ENCODE data around the gene PNPLA7.

The PNPLA7 gene

DNA sequence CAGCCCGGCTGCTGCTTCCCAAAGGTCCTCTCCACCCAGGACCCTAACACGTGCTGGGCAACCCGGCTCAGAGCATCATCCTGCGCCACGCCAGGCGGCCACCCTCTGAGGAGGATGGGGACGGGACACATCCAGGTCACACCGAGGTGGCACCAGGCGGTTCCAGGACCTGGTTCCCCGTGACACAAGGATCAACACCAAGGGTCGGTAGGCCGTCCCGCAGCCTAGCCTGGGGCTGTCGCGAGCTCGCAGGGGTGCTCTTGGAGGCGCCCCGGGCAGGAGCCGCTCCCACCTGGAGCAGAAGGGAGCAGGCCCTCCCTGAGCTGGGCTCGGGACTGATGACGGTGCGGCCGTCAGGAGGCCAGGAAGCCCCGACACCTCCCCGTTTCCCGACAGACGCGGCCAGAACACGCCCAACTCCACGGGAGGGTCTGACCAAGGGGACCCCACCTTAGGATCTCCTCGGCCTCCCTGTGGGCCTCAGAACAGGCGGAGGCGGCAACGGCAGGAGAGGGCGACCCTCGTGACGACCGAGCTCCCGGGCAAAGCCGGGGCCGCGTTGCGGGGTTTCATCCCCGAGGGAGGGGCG, 133.5 kb downstream of the PNPLA7 start:
- no peak overlapping the region for H2AK5ac ChIP-seq (ENCODE audit: low read length, severe bottlenecking)
- H2BK12ac ChIP-seq (ENCODE audit: low read length in 2 of 2): no peak overlapping the region
- H3K36me3 ChIP-seq (ENCODE audit: control insufficient read depth in 1 of 2, insufficient read depth in 2 of 2, low read depth in 1 of 2, low read length in 2 of 2): peaks cover 0 to 29% of the 10 kb centered on the region in 2 experiments
- H3K23ac ChIP-seq (ENCODE audit: low read length in 2 of 2): no peak overlapping the region
- no peak overlapping the region for H3K4ac ChIP-seq (ENCODE audit: low read depth in 1 of 2, low read length in 2 of 2)
- peaks cover 41% of the 10 kb centered on the region for H3K79me1 ChIP-seq (replicated peaks; ENCODE audit: low read length, poor library complexity, severe bottlenecking)
- no peaks in the 10 kb centered on the region for H3K27me3 ChIP-seq (ENCODE audit: control insufficient read depth in 1 of 2, insufficient read depth in 1 of 2, low read length in 2 of 2)
- no peak overlapping the region for H3K4me3 ChIP-seq (ENCODE audit: insufficient read depth in 1 of 2, low read depth in 1 of 2, low read length in 2 of 2)
- H4K91ac ChIP-seq (ENCODE audit: low read length): no peak overlapping the region
- H3K27ac ChIP-seq (ENCODE audit: low read length, poor library complexity, severe bottlenecking): no peak overlapping the region
- no peak overlapping the region for H2BK5ac ChIP-seq (ENCODE audit: low read depth, low read length, poor library complexity, severe bottlenecking)
- no peak overlapping the region for H2BK15ac ChIP-seq (ENCODE audit: low read depth, poor library complexity, severe bottlenecking)
- no peaks in the 10 kb centered on the region for H3K9me3 ChIP-seq (ENCODE audit: control insufficient read depth, low read length)
- no peak overlapping the region for H3K4me2 ChIP-seq (ENCODE audit: low read length, poor library complexity, severe bottlenecking)
- H2BK120ac ChIP-seq (ENCODE audit: low read depth, low read length): no peak overlapping the region
- H3K14ac ChIP-seq (ENCODE audit: low read length in 2 of 2): no peak overlapping the region
- no peak overlapping the region for H3K18ac ChIP-seq (ENCODE audit: low read depth in 1 of 2, low read length in 2 of 2)
- no peak for DNase-seq
- H2AFZ ChIP-seq (ENCODE audit: low read depth, low read length): no peak overlapping the region
- peaks cover 20% of the 10 kb centered on the region for H3K4me1 ChIP-seq (ENCODE audit: control insufficient read depth, insufficient read depth, low read depth, low read length)
- peak overlapping the region; percentile 18 for H3K9ac ChIP-seq (ENCODE audit: low read length)
- no peak overlapping the region for H4K8ac ChIP-seq (ENCODE audit: low read length)
- WGBS: 98% methylated on average over 45 of the region's 45 CpGs

GRCh38 chr9:137416006-137416562, 134.1 kb downstream of the PNPLA7 start:
- no peak overlapping the region for H4K8ac ChIP-seq (ENCODE audit: low read length)
- no peak overlapping the region for H3K23ac ChIP-seq (ENCODE audit: low read length in 2 of 2)
- peaks cover 23% of the 10 kb centered on the region for H3K4me1 ChIP-seq (ENCODE audit: control insufficient read depth, insufficient read depth, low read depth, low read length)
- no peak overlapping the region for H3K4ac ChIP-seq (ENCODE audit: low read depth in 1 of 2, low read length in 2 of 2)
- H2BK5ac ChIP-seq (ENCODE audit: low read depth, low read length, poor library complexity, severe bottlenecking): no peak overlapping the region
- H2BK12ac ChIP-seq (ENCODE audit: low read length in 2 of 2): no peak overlapping the region
- no peak overlapping the region for H3K27ac ChIP-seq (ENCODE audit: low read length, poor library complexity, severe bottlenecking)
- peaks cover 0 to 29% of the 10 kb centered on the region in 2 experiments for H3K36me3 ChIP-seq (ENCODE audit: control insufficient read depth in 1 of 2, insufficient read depth in 2 of 2, low read depth in 1 of 2, low read length in 2 of 2)
- H2AK5ac ChIP-seq (ENCODE audit: low read length, severe bottlenecking): no peak overlapping the region
- no peak overlapping the region for H2BK120ac ChIP-seq (ENCODE audit: low read depth, low read length)
- H3K4me3 ChIP-seq (ENCODE audit: insufficient read depth in 1 of 2, low read depth in 1 of 2, low read length in 2 of 2): no peak overlapping the region
- WGBS: 97% methylated on average over 23 of the region's 23 CpGs
- H2BK15ac ChIP-seq (ENCODE audit: low read depth, poor library complexity, severe bottlenecking): peak overlapping the region; percentile 62
- no peaks in the 10 kb centered on the region for H3K27me3 ChIP-seq (ENCODE audit: control insufficient read depth in 1 of 2, insufficient read depth in 1 of 2, low read length in 2 of 2)
- H3K79me1 ChIP-seq (replicated peaks; ENCODE audit: low read length, poor library complexity, severe bottlenecking): peaks cover 38% of the 10 kb centered on the region
- H3K9me3 ChIP-seq (ENCODE audit: control insufficient read depth, low read length): no peaks in the 10 kb centered on the region
- H3K4me2 ChIP-seq (ENCODE audit: low read length, poor library complexity, severe bottlenecking): no peak overlapping the region
- no peak overlapping the region for H3K14ac ChIP-seq (ENCODE audit: low read length in 2 of 2)
- DNase-seq: no peak
- no peak overlapping the region for H2AFZ ChIP-seq (ENCODE audit: low read depth, low read length)
- H3K9ac ChIP-seq (ENCODE audit: low read length): no peak overlapping the region
- no peak overlapping the region for H4K91ac ChIP-seq (ENCODE audit: low read length)
- no peak overlapping the region for H3K18ac ChIP-seq (ENCODE audit: low read depth in 1 of 2, low read length in 2 of 2)

DNA sequence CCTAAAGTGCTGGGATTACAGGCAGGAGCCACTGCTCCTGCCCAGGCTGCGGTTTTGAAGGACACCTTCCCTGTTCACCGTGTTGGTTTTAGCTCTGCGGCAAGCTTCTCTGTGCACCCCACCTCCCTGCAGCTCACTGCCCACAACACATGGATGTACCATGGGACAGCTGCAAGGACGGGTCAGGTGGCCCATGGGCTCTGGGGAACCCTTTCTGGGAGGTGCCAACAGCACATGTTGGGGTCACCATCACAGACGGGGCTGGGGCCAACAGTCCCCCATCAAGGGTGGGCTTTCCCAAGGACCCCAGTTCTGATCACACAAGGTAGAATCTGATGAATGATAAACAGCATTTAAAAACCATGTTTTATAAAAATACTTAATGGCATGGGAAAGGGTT, 134.8 kb downstream of the PNPLA7 start:
- Histone ChIP-seq H3K4me3 (ENCODE audit: insufficient read depth in 1 of 2, low read depth in 1 of 2, low read length in 2 of 2) (no peak overlapping the region), H4K8ac (ENCODE audit: low read length) (no peak overlapping the region), H2BK120ac (ENCODE audit: low read depth, low read length) (no peak overlapping the region), H3K14ac (ENCODE audit: low read length in 2 of 2) (no peak overlapping the region), H2BK5ac (ENCODE audit: low read depth, low read length, poor library complexity, severe bottlenecking) (no peak overlapping the region), H3K27ac (ENCODE audit: low read length, poor library complexity, severe bottlenecking) (no peak overlapping the region), H2AFZ (ENCODE audit: low read depth, low read length) (no peak overlapping the region), H2BK15ac (ENCODE audit: low read depth, poor library complexity, severe bottlenecking) (no peak overlapping the region), H3K79me1 (replicated peaks; ENCODE audit: low read length, poor library complexity, severe bottlenecking) (peaks cover 39% of the 10 kb centered on the region), H2BK12ac (ENCODE audit: low read length in 2 of 2) (no peak overlapping the region), H3K4me2 (ENCODE audit: low read length, poor library complexity, severe bottlenecking) (no peak overlapping the region), H3K4me1 (ENCODE audit: control insufficient read depth, insufficient read depth, low read depth, low read length) (peaks cover 29% of the 10 kb centered on the region), H3K9me3 (ENCODE audit: control insufficient read depth, low read length) (no peaks in the 10 kb centered on the region), H3K36me3 (ENCODE audit: control insufficient read depth in 1 of 2, insufficient read depth in 2 of 2, low read depth in 1 of 2, low read length in 2 of 2) (peaks cover 0 to 29% of the 10 kb centered on the region in 2 experiments), H3K4ac (ENCODE audit: low read depth in 1 of 2, low read length in 2 of 2) (no peak overlapping the region), H4K91ac (ENCODE audit: low read length) (no peak overlapping the region), H3K23ac (ENCODE audit: low read length in 2 of 2) (no peak overlapping the region), H3K18ac (ENCODE audit: low read depth in 1 of 2, low read length in 2 of 2) (no peak overlapping the region), H2AK5ac (ENCODE audit: low read length, severe bottlenecking) (no peak overlapping the region), H3K9ac (ENCODE audit: low read length) (no peak overlapping the region), H3K27me3 (ENCODE audit: control insufficient read depth in 1 of 2, insufficient read depth in 1 of 2, low read length in 2 of 2) (no peaks in the 10 kb centered on the region)
- 95% methylated on average over 5 of the region's 5 CpGs for WGBS
- no peak for DNase-seq

GRCh38 chr9:137412431-137412830, 137.8 kb downstream of the PNPLA7 start:
- no peak overlapping the region for H2AFZ ChIP-seq (ENCODE audit: low read depth, low read length)
- H3K4me1 ChIP-seq (ENCODE audit: control insufficient read depth, insufficient read depth, low read depth, low read length): peaks cover 38% of the 10 kb centered on the region
- H3K27me3 ChIP-seq (ENCODE audit: control insufficient read depth in 1 of 2, insufficient read depth in 1 of 2, low read length in 2 of 2): no peaks in the 10 kb centered on the region
- DNase-seq: peak; percentile 29
- peak overlapping the region; percentile 65 for H3K27ac ChIP-seq (ENCODE audit: low read length, poor library complexity, severe bottlenecking)
- H3K4me3 ChIP-seq (ENCODE audit: insufficient read depth in 1 of 2, low read depth in 1 of 2, low read length in 2 of 2): no peak overlapping the region
- no peak overlapping the region for H3K14ac ChIP-seq (ENCODE audit: low read length in 2 of 2)
- no peak overlapping the region for H4K91ac ChIP-seq (ENCODE audit: low read length)
- H4K8ac ChIP-seq (ENCODE audit: low read length): peak overlapping the region; percentile 72
- peak overlapping the region; percentile 79 for H2BK5ac ChIP-seq (ENCODE audit: low read depth, low read length, poor library complexity, severe bottlenecking)
- peak overlapping the region; percentile 94 for H2BK15ac ChIP-seq (ENCODE audit: low read depth, poor library complexity, severe bottlenecking)
- peaks cover 34% of the 10 kb centered on the region for H3K79me1 ChIP-seq (replicated peaks; ENCODE audit: low read length, poor library complexity, severe bottlenecking)
- peak overlapping the region in 1 of 2 experiments; percentile 37 for H3K23ac ChIP-seq (ENCODE audit: low read length in 2 of 2)
- H3K4ac ChIP-seq (ENCODE audit: low read depth in 1 of 2, low read length in 2 of 2): peak overlapping the region; percentile 47 to 64
- peak overlapping the region; percentile 82 to 90 for H2BK12ac ChIP-seq (ENCODE audit: low read length in 2 of 2)
- no peaks in the 10 kb centered on the region for H3K9me3 ChIP-seq (ENCODE audit: control insufficient read depth, low read length)
- peak overlapping the region; percentile 76 to 89 for H3K18ac ChIP-seq (ENCODE audit: low read depth in 1 of 2, low read length in 2 of 2)
- H3K4me2 ChIP-seq (ENCODE audit: low read length, poor library complexity, severe bottlenecking): no peak overlapping the region
- 77% methylated on average over 10 of the region's 10 CpGs for WGBS
- no peak overlapping the region for H2BK120ac ChIP-seq (ENCODE audit: low read depth, low read length)
- H2AK5ac ChIP-seq (ENCODE audit: low read length, severe bottlenecking): peak overlapping the region; percentile 90
- H3K36me3 ChIP-seq (ENCODE audit: control insufficient read depth in 1 of 2, insufficient read depth in 2 of 2, low read depth in 1 of 2, low read length in 2 of 2): peaks cover 0 to 30% of the 10 kb centered on the region in 2 experiments
- no peak overlapping the region for H3K9ac ChIP-seq (ENCODE audit: low read length)

Data from mesenchymal stem cell (in vitro differentiated cells and primary cell).